B cell (primary cell): ENCODE data around the gene SYNE1.

Experiments used
- EZH2 ChIP-seq: IDR thresholded peaks from 2 replicates; pipeline ENCODE4 v1.6.1; 2012; ENCODE audit warnings: borderline replicate concordance, low read depth, mild to moderate bottlenecking, moderate library complexity, low read length; ENCODE audit not compliant: insufficient read depth, poor library complexity, severe bottlenecking
- TF ChIP-seq, protein P1 (sequence below): fragments of 200-600 bp; IDR thresholded peaks from one replicate; pipeline ENCODE4 v1.8.0; 2022; ENCODE audit warnings: antibody characterized with exemption, mild to moderate bottlenecking

DNA sequence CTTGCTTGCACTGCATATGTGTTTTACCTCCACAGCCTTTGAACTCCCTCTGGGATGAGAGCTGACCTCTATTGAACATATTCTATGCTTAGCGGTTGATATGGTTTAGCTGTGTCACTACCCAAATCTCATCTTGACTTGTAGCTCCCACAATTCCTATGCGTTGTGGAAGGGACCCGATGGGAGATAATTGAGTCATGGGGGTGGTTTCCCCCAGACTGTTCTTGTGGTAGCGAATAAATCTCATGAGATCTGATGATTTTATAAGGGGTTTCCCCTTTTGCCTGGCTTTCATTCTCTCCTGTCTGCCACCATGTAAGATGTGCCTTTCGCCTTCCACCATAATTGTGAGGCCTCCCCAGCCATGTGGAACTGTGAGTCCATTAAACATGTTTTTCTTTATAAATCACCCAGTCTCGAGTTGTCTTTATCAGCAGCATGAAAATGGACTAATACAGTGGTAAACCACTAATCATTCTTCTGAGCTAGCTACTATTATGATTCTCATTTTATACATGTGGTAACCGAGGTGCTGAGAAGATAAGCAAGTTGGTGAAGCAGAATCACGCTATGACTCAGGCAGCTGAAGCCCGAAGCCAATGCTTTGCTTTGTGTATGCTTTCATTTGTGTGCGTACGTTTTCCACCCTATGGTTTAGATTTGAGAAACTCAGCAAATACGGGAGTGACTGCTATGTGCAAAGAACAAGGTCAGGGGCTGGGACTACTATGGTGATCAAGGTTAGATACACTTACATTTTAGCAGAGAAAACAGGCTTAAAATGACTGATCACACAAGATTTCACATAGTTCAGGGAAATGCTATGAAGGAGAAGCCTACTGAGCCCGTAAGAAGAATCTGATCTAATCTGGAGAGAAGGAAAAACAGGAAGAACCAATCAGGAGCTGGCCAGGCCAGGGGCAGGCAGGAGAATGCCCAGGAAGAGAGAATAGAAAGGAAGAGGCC, 466.2 kb downstream of the SYNE1 start:
- TF ChIP-seq, protein P1, sequence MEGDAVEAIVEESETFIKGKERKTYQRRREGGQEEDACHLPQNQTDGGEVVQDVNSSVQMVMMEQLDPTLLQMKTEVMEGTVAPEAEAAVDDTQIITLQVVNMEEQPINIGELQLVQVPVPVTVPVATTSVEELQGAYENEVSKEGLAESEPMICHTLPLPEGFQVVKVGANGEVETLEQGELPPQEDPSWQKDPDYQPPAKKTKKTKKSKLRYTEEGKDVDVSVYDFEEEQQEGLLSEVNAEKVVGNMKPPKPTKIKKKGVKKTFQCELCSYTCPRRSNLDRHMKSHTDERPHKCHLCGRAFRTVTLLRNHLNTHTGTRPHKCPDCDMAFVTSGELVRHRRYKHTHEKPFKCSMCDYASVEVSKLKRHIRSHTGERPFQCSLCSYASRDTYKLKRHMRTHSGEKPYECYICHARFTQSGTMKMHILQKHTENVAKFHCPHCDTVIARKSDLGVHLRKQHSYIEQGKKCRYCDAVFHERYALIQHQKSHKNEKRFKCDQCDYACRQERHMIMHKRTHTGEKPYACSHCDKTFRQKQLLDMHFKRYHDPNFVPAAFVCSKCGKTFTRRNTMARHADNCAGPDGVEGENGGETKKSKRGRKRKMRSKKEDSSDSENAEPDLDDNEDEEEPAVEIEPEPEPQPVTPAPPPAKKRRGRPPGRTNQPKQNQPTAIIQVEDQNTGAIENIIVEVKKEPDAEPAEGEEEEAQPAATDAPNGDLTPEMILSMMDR: no peak
- TF ChIP-seq EZH2: no peak
